ENCODE results near the gene OSBPL6.

Gene OSBPL6

DNA sequence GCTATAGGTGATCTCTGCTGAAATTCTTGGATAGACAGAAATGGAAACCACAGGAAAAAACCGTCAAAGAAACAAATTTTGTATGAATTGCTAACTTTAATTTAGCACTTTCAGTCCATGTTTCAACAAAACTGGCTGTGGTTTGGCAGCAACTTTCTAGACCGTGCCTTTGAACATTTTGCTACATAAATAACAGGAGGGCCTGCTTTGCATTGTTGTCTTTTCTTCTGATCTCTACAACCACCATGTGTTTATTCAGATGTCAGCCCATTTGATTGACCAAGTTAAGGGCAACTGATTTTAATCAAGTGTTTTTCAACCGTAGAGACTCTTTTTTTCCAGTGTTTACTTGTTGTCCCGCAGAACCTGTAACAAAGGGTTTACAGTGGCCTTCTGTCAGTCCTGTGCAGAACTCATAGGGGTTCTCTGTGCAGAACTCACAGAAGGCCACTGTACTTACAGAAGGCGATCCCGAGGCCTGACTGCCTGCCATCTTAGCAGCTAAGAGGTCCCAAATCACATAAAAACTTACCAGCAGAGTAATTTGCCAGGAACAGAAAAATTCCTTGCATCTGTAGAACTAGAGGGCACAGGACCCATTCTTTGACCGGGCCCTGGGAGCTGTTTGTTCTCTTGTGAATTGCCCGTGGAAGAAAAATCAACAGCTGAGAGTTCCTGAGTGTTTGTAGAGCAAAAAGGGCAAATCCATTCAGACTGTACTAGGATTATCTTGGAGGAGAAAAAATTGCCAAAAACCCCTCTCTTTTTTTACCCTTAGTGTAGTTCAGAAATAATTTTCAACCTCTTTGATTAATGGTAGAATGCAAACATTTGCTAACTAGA lies 136.1 kb downstream of the OSBPL6 start:
- no peaks in the 10 kb centered on the region for H4K20me1 ChIP-seq (ENCODE audit: insufficient read depth)
- H3K79me2 ChIP-seq (ENCODE audit: insufficient read depth, low read depth) = no peaks in the 10 kb centered on the region
- no peaks in the 10 kb centered on the region for H3K36me3 ChIP-seq (ENCODE audit: insufficient read depth)
- no peak overlapping the region for H3K4me3 ChIP-seq (IDR thresholded peaks at IDR 0.05; ENCODE audit: insufficient read depth, low read depth, low read length)
- TF ChIP-seq, protein P1, sequence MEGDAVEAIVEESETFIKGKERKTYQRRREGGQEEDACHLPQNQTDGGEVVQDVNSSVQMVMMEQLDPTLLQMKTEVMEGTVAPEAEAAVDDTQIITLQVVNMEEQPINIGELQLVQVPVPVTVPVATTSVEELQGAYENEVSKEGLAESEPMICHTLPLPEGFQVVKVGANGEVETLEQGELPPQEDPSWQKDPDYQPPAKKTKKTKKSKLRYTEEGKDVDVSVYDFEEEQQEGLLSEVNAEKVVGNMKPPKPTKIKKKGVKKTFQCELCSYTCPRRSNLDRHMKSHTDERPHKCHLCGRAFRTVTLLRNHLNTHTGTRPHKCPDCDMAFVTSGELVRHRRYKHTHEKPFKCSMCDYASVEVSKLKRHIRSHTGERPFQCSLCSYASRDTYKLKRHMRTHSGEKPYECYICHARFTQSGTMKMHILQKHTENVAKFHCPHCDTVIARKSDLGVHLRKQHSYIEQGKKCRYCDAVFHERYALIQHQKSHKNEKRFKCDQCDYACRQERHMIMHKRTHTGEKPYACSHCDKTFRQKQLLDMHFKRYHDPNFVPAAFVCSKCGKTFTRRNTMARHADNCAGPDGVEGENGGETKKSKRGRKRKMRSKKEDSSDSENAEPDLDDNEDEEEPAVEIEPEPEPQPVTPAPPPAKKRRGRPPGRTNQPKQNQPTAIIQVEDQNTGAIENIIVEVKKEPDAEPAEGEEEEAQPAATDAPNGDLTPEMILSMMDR (conservative IDR thresholded peaks at IDR 0.05; ENCODE audit: low read depth, low read length) = no peak
- peak overlapping the region; percentile 18; the same call in 1 of the 2 replicates for H2AFZ ChIP-seq (ENCODE audit: low read depth)
- no peaks in the 10 kb centered on the region for H3K27me3 ChIP-seq (ENCODE audit: insufficient read depth, low read depth)
- no peak overlapping the region for H3K9ac ChIP-seq
- peaks cover 99% of the 10 kb centered on the region for H3K4me1 ChIP-seq (ENCODE audit: low read depth, poor library complexity, severe bottlenecking)
- peak overlapping the region; percentile 83 for H3K27ac ChIP-seq
- peak overlapping the region; percentile 69 for H3K4me2 ChIP-seq

DNA sequence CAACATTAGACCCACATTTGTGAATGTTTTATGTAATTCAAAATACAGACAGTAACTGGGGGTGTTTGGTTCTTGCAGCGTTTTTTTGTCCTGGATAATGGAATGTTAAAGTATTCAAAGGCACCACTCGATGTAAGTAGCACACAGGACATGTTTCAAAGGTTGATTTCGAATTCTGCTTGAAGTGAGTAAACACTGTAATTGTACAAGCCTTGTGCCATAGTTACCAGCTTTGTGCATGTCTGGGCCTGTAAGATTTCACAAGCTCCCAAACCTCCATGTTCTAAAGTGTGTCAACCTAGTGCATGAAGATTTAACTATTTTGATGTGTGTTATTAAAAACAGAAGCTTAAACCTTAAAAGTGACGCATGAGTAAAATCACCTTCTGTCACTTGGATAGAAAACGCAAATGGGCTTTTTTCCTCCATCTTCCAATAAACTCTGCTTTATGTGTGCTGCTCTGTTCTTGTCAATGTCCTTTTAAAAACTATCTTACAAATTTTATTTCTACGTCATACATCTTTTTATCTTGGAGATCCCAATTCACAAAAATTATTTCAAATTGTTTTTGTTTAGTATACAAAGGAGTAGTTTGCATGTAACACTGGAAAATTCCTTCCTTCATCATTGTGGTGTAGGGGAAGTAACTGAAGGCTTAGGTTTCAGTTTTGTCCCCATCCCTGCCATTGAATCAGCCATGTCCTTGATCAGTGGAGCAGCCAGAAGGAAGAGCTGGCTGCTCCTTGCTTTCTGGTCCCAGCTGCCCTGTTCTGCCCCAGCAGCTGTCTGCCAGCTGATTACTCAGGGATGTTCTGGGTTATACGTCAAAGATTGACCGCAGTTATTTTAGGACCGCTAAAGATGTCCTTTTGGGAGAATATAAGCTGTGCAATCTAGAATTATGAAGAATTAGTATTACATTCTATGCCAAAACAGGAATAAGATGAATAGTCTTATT lies 137.4 kb downstream of the OSBPL6 start:
- Histone ChIP-seq H3K27ac (peak overlapping the region; percentile 83; the same call in 1 of the 2 replicates), H3K4me2 (0 out of 2 replicates have a peak overlapping the region, but pooled peaks have one; percentile 69), H4K20me1 (ENCODE audit: insufficient read depth) (no peaks in the 10 kb centered on the region), H3K4me1 (ENCODE audit: low read depth, poor library complexity, severe bottlenecking) (peaks cover 94% of the 10 kb centered on the region), H3K27me3 (ENCODE audit: insufficient read depth, low read depth) (no peaks in the 10 kb centered on the region), H3K36me3 (ENCODE audit: insufficient read depth) (no peaks in the 10 kb centered on the region), H3K9ac (no peak overlapping the region), H2AFZ (ENCODE audit: low read depth) (no peak overlapping the region), H3K79me2 (ENCODE audit: insufficient read depth, low read depth) (no peaks in the 10 kb centered on the region), H3K4me3 (IDR thresholded peaks at IDR 0.05; ENCODE audit: insufficient read depth, low read depth, low read length) (no peak overlapping the region)
- TF ChIP-seq, protein P1 (conservative IDR thresholded peaks at IDR 0.05; ENCODE audit: low read depth, low read length) = no peak

DNA sequence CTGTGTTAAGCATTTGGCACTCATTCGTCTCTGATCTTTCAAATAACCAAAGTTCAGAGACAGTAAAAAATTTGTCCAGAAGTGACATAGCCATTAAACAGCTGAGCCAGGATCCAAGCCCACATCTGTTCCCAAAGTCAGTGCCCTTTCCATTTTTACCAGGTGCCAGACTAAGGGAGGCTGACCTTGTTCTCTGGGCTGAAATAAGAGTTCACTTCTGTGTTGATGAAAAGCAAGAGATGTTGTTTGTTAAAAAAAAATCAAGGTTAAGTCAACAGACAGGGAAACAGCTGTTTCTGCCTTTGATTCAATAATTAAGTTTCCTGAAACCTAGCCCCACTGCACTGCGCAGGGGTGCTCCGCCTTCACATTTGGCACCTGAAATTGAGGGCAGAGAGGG lies 139.5 kb downstream of the OSBPL6 start:
- H4K20me1 ChIP-seq (ENCODE audit: insufficient read depth) = no peaks in the 10 kb centered on the region

DNA sequence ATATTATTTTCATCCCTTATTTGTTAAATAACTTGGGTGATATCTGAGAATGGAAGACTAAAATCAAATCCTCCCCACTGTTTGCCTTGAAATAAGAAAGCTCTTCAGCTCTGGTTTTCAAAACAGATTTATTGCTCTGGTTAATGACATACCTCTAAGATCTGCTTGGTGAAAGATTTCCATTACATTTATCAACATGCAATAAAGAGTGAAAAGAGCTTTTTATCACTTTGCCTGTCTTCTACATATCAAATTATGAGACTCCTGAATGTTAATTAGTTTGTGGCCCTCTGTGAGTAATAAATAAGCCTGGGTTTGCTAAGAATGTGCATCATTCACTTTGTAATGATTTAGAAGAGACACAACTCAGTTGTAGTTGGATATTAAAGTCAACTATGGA lies 140.9 kb downstream of the OSBPL6 start:
- Histone ChIP-seq H3K4me2 (peak overlapping the region; percentile 23; the same call in 1 of the 2 replicates), H4K20me1 (ENCODE audit: insufficient read depth) (no peaks in the 10 kb centered on the region), H3K4me1 (ENCODE audit: low read depth, poor library complexity, severe bottlenecking) (peaks cover 60% of the 10 kb centered on the region), H3K27ac (no peak overlapping the region), H3K9ac (no peak overlapping the region), H3K79me2 (ENCODE audit: insufficient read depth, low read depth) (no peaks in the 10 kb centered on the region), H3K27me3 (ENCODE audit: insufficient read depth, low read depth) (no peaks in the 10 kb centered on the region), H3K4me3 (IDR thresholded peaks at IDR 0.05; ENCODE audit: insufficient read depth, low read depth, low read length) (no peak overlapping the region), H2AFZ (ENCODE audit: low read depth) (no peak overlapping the region), H3K36me3 (ENCODE audit: insufficient read depth) (no peaks in the 10 kb centered on the region)
- TF ChIP-seq, protein P1 (conservative IDR thresholded peaks at IDR 0.05; ENCODE audit: low read depth, low read length) = no peak

More for the DNA sequence above, 139.5 kb downstream of the OSBPL6 start:
- peak overlapping the region; percentile 11; the same call in 1 of the 2 replicates for H3K9ac ChIP-seq
- H3K4me3 ChIP-seq (IDR thresholded peaks at IDR 0.05; ENCODE audit: insufficient read depth, low read depth, low read length) = peak overlapping the region; percentile 83
- H3K4me1 ChIP-seq (ENCODE audit: low read depth, poor library complexity, severe bottlenecking) = peaks cover 74% of the 10 kb centered on the region
- peak overlapping the region; percentile 34; the same call in 1 of the 2 replicates for H2AFZ ChIP-seq (ENCODE audit: low read depth)
- H3K36me3 ChIP-seq (ENCODE audit: insufficient read depth) = no peaks in the 10 kb centered on the region
- H3K79me2 ChIP-seq (ENCODE audit: insufficient read depth, low read depth) = no peaks in the 10 kb centered on the region
- no peaks in the 10 kb centered on the region for H3K27me3 ChIP-seq (ENCODE audit: insufficient read depth, low read depth)
- peak overlapping the region; percentile 79 for H3K4me2 ChIP-seq
- TF ChIP-seq, protein P1 (conservative IDR thresholded peaks at IDR 0.05; ENCODE audit: low read depth, low read length) = no peak
- peak overlapping the region; percentile 58 for H3K27ac ChIP-seq

All from KMS-11 (cell line).